LNCAP (cell line): ENCODE results near the gene SYNE1.

ENCODE experiments used
- TF ChIP-seq, protein P1 (sequence below): fragments of 450-650 bp; IDR thresholded peaks from 2 replicates; pipeline ENCODE4 v1.5.1; 2017; ENCODE audit warnings: mild to moderate bottlenecking

Gene SYNE1

DNA sequence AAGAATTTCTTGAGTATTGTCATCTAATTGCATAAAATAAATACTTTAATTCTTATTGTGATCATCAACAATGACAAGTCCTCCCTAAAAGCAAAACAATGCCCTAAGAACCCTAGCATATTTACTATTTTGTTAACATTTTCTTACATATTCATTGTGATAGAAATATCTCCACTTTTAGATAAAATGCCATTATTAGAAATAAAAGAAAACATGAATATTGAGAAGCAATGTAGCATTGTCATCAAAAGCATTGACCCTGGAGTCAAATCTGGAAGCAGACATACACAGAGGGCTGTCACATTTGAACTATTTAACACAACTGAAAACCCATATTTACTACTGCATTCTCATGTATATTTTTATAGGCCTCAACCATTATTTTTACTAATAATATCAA lies 257.7 kb downstream of the SYNE1 start:
- TF ChIP-seq, protein P1, sequence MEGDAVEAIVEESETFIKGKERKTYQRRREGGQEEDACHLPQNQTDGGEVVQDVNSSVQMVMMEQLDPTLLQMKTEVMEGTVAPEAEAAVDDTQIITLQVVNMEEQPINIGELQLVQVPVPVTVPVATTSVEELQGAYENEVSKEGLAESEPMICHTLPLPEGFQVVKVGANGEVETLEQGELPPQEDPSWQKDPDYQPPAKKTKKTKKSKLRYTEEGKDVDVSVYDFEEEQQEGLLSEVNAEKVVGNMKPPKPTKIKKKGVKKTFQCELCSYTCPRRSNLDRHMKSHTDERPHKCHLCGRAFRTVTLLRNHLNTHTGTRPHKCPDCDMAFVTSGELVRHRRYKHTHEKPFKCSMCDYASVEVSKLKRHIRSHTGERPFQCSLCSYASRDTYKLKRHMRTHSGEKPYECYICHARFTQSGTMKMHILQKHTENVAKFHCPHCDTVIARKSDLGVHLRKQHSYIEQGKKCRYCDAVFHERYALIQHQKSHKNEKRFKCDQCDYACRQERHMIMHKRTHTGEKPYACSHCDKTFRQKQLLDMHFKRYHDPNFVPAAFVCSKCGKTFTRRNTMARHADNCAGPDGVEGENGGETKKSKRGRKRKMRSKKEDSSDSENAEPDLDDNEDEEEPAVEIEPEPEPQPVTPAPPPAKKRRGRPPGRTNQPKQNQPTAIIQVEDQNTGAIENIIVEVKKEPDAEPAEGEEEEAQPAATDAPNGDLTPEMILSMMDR: no peak

DNA sequence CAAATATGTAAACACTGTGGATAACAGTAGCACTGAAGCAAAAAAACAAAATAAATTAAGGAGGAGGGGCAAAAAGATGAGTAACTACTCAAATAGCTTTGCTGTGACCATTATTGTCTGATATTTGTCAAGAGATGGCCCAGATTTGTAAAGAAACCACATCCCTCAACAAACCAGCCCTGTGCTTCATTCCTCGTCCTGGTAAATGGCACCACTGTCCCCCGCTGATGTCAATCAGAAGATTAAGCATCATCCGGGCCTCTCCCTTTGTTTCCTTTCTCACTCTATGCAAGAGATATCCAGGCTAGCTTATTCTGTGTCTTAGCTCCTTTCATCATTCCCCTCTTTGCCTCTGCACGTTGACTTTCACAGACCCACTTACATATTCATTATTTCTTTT lies 259.0 kb downstream of the SYNE1 start:
- TF ChIP-seq, protein P1: no peak

DNA sequence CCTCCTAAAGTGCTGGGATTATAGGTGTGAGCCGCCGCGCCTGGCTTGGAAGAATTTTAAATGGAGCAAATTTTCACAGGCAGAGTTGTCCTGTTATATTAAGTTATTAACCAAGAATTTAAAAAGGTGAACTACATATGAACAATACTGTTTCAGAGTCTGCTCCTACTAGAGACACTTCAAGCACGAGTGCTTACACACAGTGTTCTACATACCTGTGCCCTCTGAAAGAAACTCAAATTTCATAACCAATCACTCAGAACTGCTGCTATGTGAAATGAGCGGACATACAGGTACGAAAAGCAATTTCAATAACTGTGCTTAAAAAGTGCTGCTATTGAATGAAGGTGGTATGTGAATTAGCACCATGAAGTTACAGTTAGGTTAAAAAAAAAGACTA lies 262.0 kb downstream of the SYNE1 start:
- TF ChIP-seq, protein P1: no peak

DNA sequence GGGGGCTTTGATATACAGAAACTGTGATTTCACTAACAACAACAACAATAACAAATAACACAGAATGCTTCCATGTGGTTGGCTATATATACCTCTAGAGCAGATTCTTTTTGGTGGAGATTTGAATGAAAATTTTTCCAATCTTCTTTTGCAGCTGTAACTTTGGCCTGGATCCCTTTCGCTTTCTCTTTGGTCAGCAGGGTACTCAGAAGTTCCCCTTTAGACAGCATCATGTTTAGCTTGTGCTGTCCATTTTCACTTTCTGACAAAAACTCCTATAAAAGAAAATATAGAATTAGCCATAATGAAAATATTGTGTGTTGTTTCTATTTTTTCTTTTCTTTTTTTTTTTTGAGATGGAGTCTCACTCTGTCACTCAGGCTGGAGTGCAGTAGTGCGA lies 264.2 kb downstream of the SYNE1 start:
- TF ChIP-seq, protein P1: no peak

DNA sequence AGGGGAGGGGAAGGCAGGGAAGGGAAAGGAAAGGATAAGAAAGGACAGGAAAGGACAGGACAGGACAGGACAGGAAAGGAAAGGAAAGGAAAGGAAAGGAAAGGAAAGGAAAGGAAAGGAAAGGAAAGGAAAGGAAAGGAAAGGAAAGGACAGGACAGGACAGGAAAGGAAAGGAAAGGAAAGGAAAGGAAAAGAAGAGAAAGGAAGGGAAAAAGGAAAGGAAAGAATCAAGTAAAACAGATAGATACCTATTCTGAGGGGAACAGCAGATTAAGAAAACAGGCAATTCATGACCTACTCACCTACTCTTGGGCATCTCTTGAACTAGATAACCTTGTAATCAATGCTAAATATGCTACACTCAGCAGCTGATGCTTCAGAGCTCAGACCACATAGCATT lies 265.4 kb downstream of the SYNE1 start:
- TF ChIP-seq, protein P1: no peak

DNA sequence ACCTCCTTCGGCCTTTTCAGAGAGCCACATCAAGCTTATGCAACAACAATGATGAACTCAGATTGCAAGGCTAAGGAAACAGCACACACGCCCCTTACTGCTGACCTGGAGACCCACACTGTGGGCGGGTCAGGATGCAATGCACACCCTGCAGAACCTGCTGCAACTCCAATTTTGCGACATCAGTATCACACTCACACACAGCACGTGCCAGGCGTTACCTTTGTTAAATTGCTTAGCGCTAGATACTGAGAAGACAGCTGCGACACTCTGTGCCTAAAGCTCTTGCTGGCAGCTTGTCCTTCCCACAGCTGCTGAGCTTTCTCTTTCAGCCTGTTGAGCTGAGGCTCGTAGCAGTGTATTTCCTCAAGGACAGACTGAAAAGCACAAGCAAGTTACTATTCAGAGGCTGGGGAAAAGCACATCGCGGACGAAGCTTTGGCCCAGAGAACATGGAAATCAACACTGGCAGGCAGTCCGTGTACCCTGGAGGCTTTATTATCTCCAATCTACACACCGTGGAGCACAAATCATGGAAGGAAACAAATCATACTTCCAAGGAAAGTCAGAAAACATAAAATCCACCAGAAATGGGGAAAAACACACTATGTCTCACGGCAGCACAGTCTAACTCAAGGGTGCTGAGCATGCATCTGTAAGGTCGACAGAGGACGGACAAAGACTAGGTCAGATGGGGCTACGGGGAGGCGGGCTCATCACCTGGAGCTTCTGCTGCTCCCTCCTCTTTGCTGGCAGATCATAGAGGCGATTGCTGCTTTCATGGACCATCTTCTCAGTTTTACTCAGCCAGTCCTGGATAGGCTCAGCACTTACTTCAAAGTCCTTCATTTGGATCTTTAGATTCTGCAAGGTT lies 268.2 kb downstream of the SYNE1 start:
- TF ChIP-seq, protein P1: no peak

DNA sequence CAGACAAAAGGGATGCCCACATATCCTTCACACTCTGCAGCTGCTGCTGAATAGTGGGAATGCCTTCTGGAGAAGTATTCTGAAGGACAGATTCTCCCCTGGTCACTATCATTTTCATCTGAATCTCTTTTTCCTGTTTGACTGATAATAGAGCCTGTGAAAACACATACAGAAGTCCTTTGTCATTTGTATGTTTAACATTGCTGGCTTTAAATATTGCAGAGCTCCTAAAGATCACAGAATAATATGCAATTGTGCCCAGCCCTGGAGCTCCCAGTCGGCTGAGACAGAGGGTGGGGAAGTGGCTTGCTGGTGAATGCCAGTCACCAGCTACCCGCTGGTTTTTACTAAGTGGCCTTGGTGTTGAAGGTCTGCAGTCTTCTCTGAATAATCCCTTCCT lies 272.3 kb downstream of the SYNE1 start:
- TF ChIP-seq, protein P1: no peak

DNA sequence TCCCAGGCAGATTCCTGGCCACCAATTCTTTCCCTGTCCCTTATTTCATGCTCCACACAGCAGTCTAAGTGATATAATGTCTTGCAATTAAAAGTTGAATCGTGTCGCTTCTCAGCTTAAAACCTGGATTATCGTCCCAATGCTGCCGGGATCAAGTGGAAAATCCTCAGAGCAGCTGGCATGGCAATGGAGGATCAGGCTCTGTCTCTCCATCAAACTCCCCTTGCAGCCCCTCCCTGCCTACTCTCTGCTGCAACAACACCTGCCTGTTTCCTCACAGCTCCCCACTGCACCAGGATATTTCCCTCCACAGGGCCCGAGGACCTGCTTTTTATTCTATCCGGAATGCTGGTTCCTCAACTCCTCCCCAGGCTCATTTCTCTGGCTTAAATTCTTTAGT lies 277.1 kb downstream of the SYNE1 start:
- TF ChIP-seq, protein P1: no peak
